Heart left ventricle (tissue), 16 donors: ENCODE results near the gene GARIN5B. TPM values are rescaled to one million over a fixed set of nuclear protein-coding genes. Genes with fewer than 3 reads are reported as not detected.

Experiments
- ATAC-seq, 4 donors: fragments of 200-7000 bp; cut with Tn5 transposase; one replicate each; pipeline ENCODE4 v1.9.1; 2020 to 2022; ENCODE audit warnings: moderate library complexity in 4 of 4, mild to moderate bottlenecking in 3 of 4, moderate number of reproducible peaks in 1 of 4
- DNase-seq, 5 donors: peaks; one replicate each; pipeline ENCODE4 v3.0.0-alpha.2; 2020
- H3K27ac ChIP-seq, 12 donors: fragments of 200-600 bp; sonication (generic) in 4 of 12; one replicate each; pipeline versions ENCODE4 v1.5.0 to v1.8.0; 2016 to 2022; ENCODE audit warnings: mild to moderate bottlenecking in 2 of 12
- H3K27me3 ChIP-seq, 9 donors: fragments of 200-600 bp; sonication (generic) in 2 of 9; one replicate each; pipeline versions ENCODE4 v1.5.1 to v1.8.0; 2016 to 2022; ENCODE audit warnings: mild to moderate bottlenecking in 3 of 9
- H3K36me3 ChIP-seq, 9 donors: fragments of 200-600 bp; sonication (generic) in 2 of 9; one replicate each; pipeline versions ENCODE4 v1.5.0 to v1.8.0; 2018 to 2022; ENCODE audit warnings: mild to moderate bottlenecking in 2 of 9
- H3K4me1 ChIP-seq, 12 donors: fragments of 200-600 bp; sonication (generic) in 4 of 12; one replicate each; pipeline versions ENCODE4 v1.5.0 to v1.8.0; 2016 to 2022; ENCODE audit warnings: mild to moderate bottlenecking in 3 of 12
- H3K4me3 ChIP-seq, 12 donors: fragments of 200-600 bp; sonication (generic) in 4 of 12; one replicate each; pipeline versions ENCODE4 v1.5.0 to v1.8.0; 2017 to 2022; ENCODE audit warnings: mild to moderate bottlenecking in 9 of 12, moderate library complexity in 4 of 12
- H3K9me3 ChIP-seq, 12 donors: fragments of 200-600 bp; sonication (generic) in 4 of 12; one replicate each; pipeline versions ENCODE4 v1.5.0 to v1.8.0; 2016 to 2022; ENCODE audit warnings: mild to moderate bottlenecking in 1 of 12
- POLR2A ChIP-seq, 2 donors: fragments of 450-650 bp; IDR thresholded peaks; one replicate each; pipeline ENCODE4 v1.6.1; 2017; ENCODE audit warnings: antibody characterized with exemption in 2 of 2, mild to moderate bottlenecking in 2 of 2, moderate library complexity in 2 of 2
- WGBS, 4 donors: extraction: QIAGEN DNeasy Blood & Tissue Kit in 2 of 4; methylation state at CpG; one replicate each; pipeline versions ENCODE4 v1.1.5 to v1.1.7; 2013 to 2018; 5-methylcytosine and 5-hydroxymethylcytosine counted together
- intact Hi-C, 10 donors: fragments of 100-400 bp; cut with DNase I; formaldehyde crosslinking; loops; one replicate each; pipeline versions ENCODE4 v1.11.1 to v1.14.2; 2022
- polyA plus RNA-seq, 2 donors: library from polyadenylated mRNA; stranded (reverse); fragments of 200-250 nt; gene quantifications; one replicate each; pipeline ENCODE4 v1.2.3, GENCODE V29; 2013
- total RNA-seq, 9 donors: library from RNA; depleted of rRNA in 2 of 9; stranded (reverse); fragments of >200 nt in 2 of 9; fragmentation: NEBNext Ultra II Directional in 3 of 9; extraction: Animal tissue kit (Norgen Biotek cat#: 25700) in 3 of 9; gene quantifications; one replicate each; pipeline versions ENCODE4 v1.1.0 to v1.2.4, GENCODE V29; 2016 to 2023
- TF ChIP-seq, protein P1 (sequence below), 12 donors: fragments of 200-600 bp; sonication (generic) in 4 of 12; IDR thresholded peaks; one replicate each; pipeline versions ENCODE4 v1.5.0 to v1.8.0; 2018 to 2022; ENCODE audit warnings: antibody characterized with exemption in 12 of 12, mild to moderate bottlenecking in 5 of 12
- donor health status: ischemic (EF 13 %, LVEDD 7.1; RV severe dilation, severe dysfunction).
- donor health status: healthy with polysubstance abuse.
- donor health status: DM: no; HTN: yes; CAD: no.
- donor health status: DM: no; HTN: no; CAD: no.
- donor health status: ischemic (EF 25% LVEDD 6.9; RV normal size, moderate dysfunction).
- donor health status: ischemic (EF 25% LVEDD 5.7; RV mildly dilated, moderate dysfunction).
- donor health status: healthy.
- donor health status: DM: yes; HTN: yes; CAD: no.
- donor health status: ischemic (EF 35%, LVEDD 5.7; RV mildly dilated, moderate dysfunction).
- donor health status: nonischemic (EF 11% LVEDD 7.7; RV severe dilation, severe dysfunction).
- donor health status: DM: yes; HTN: yes; CAD: no.
- donor health status: PGD.
- donor health status: ischemic (EF 29% LVEDD 5.4; RV normal size, mild dysfunction).
- donor health status: nonischemic (EF 23%, LVEDD 6.1; RV moderate dilation, normal function).

GARIN5B gene
- total and polyA plus RNA-seq, 11 donors: not detected

DNA sequence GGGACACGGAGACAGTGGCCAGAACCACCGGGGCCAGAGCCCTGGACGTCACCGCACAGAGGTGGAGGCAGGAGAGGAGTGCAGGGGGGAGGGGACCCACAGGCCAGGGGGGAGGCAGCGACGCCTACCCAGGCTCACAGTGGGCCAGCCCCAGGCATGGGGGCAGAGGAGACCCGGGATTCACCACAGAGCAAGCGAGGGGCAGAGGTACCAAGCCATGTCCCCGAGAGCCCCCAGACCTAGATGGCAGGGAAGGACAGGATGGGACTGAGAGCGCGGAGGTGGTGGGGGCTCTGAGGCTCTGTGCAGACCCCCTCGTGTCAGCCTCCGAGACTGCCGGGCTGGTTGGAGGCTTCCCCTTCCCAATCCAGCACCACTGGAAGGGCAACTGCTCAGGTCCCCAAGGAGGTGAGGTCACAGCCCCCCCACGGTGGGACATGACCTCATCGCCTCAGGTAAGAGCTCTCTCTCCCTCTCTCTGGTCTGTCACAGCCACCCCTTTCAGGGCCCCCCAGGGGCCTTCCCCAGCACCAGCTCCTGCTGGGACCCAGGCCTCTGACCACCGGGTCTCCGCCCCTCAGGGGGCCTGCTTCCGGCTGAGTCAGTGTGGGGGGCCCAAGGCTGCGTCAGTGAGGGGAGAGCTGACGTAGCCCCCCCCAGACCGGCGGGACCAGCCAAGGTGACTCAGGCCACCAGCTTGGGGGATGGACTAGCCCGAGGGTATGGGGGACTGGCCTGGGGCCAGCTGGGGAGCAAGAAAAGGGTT is 9.4 kb upstream of the GARIN5B start:
- Histone ChIP-seq H3K36me3 (no peaks in the 10 kb centered on the region), H3K4me1 (peaks cover 0 to 30% (median 3%) of the 10 kb centered on the region in 12 donors), H3K9me3 (no peaks in the 10 kb centered on the region), H3K27ac (no peak overlapping the region), H3K27me3 (peaks cover 38 to 93% (median 81%) of the 10 kb centered on the region in 9 donors), H3K4me3 (no peak overlapping the region)
- intact Hi-C loops: loop anchor here in 2 of 10 donors (10.0 kb wide), 1 partner anchor 68 kb away; no protein-coding TSS in a partner anchor
- no peak for TF ChIP-seq POLR2A (IDR thresholded peaks at IDR 0.05)
- TF ChIP-seq, protein P1, sequence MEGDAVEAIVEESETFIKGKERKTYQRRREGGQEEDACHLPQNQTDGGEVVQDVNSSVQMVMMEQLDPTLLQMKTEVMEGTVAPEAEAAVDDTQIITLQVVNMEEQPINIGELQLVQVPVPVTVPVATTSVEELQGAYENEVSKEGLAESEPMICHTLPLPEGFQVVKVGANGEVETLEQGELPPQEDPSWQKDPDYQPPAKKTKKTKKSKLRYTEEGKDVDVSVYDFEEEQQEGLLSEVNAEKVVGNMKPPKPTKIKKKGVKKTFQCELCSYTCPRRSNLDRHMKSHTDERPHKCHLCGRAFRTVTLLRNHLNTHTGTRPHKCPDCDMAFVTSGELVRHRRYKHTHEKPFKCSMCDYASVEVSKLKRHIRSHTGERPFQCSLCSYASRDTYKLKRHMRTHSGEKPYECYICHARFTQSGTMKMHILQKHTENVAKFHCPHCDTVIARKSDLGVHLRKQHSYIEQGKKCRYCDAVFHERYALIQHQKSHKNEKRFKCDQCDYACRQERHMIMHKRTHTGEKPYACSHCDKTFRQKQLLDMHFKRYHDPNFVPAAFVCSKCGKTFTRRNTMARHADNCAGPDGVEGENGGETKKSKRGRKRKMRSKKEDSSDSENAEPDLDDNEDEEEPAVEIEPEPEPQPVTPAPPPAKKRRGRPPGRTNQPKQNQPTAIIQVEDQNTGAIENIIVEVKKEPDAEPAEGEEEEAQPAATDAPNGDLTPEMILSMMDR (IDR thresholded peaks at IDR 0.05): no peak
- no peak for ATAC-seq
- DNase-seq: no peak
- WGBS, 4 donors: 39 to 44% (median 41%) methylated on average over 8 to 24 of the region's 24 CpGs

DNA sequence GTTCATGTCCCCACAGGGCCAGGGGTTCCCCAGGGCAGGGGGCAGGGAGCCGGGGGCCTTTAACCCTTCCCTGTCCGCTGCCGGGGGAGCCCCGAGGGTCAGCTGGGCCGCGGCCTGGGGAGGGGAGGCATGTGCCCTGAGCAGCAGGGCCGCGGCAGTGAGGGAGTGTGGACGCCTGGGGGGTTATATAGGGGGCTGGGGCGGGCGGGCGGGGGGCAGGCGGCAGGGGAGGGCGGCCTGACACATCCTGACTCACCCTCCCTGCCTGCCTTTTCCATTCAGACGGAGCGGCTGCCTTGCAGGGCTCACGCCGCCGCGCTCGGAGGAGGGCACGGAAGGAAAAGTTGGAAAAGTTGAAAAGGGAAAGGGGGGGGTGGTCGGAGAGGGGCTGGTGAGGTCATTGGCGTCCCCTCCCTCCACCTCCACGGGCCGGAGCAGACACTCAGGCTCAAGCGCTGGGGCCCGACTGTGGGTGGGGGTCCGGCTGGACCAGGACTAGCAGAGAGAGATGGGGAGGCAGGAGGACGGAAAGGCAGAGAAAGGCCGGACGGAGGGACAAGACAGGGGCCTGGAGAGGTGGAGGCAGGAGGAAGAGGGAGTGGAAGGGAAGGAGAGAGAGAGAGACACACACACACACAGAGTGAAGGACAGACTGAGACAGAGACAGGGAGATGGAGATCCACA is 7.4 kb upstream of the GARIN5B start, which contains the start of gene IL11:
IL11 (minus strand) TSS at position 159 of the 684 bp plus-strand sequence; CDS start at position 6, 153 bp downstream.
- no peak within 1 kb of the TSS for H3K27ac ChIP-seq
- 4 to 10% (median 7%) methylated on average over 22 to 31 of the region's 32 CpGs for WGBS, 4 donors
- no peaks in the 10 kb centered on the region for H3K36me3 ChIP-seq
- TF ChIP-seq, protein P1 (IDR thresholded peaks at IDR 0.05): no peak
- no peak for TF ChIP-seq POLR2A (IDR thresholded peaks at IDR 0.05)
- no peaks in the 10 kb centered on the region for H3K9me3 ChIP-seq
- H3K4me1 ChIP-seq: peaks cover 0 to 27% (median 3%) of the 10 kb centered on the region in 12 donors
- intact Hi-C loops: loop anchor here in 2 of 10 donors (10.0 kb wide), 1 partner anchor 66 kb away; no protein-coding TSS in a partner anchor
- peaks cover 38 to 79% (median 63%) of the 10 kb centered on the region in 9 donors for H3K27me3 ChIP-seq
- peak in 1 of 5 donors; percentile 54 for DNase-seq
- peak within 1 kb of the TSS in 10 of 12 donors; percentile 5 to 42 (median 28) for H3K4me3 ChIP-seq
- peak in 1 of 4 donors; percentile 17 for ATAC-seq

DNA sequence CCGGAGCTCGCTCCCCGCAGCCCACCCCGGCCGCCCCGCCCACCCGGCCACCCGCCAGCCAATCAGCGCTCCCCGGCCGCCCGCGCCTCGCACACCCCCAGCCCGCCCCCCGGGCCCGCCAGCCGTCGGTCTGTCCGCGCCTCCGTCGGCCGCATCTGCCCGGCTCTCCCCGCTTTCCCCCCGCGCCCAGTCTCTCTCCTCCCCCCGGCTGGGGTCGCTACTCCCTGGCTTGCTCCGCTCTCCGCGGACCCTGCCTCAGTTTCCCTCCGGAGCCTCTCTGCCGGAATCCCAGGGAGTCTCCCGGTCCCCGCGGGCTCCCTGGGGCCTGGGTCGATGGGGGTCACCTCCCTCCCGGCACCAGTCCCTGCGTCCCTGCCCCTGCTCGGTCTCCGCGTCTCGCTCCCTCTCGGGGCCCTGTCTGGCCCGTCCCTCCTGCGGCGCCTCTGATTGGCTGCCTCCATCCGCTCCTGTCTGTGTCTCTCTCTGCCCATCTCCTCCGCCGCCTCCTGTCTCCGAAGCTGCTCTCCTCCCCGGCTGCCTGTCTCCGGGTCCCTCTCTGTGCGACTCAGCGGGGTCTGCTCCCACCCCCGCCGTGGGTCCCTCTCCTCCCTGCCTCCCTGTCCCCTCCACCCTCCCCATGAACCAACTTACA is 6.7 kb upstream of the GARIN5B start:
- H3K4me1 ChIP-seq: peaks cover 0 to 27% (median 3%) of the 10 kb centered on the region in 12 donors
- peaks cover 38 to 74% (median 59%) of the 10 kb centered on the region in 9 donors for H3K27me3 ChIP-seq
- H3K36me3 ChIP-seq: no peaks in the 10 kb centered on the region
- H3K9me3 ChIP-seq: no peaks in the 10 kb centered on the region
- 1 to 2% (median 1%) methylated on average over 20 to 59 of the region's 59 CpGs for WGBS, 4 donors
- H3K27ac ChIP-seq: no peak overlapping the region
- TF ChIP-seq POLR2A (IDR thresholded peaks at IDR 0.05): no peak
- TF ChIP-seq, protein P1 (IDR thresholded peaks at IDR 0.05): no peak
- H3K4me3 ChIP-seq: peak overlapping the region in 10 of 12 donors; percentile 5 to 42 (median 28)
- intact Hi-C loops: loop anchor here in 2 of 10 donors (10.0 kb wide), 1 partner anchor 65 kb away; no protein-coding TSS in a partner anchor
- peak in 3 of 4 donors; percentile 45 to 55 (median 46) for ATAC-seq
- peak in 1 of 5 donors; percentile 52 for DNase-seq
